Skeletal muscle satellite cell (primary cell): ENCODE data around the gene UBALD2.
"Not testable (repeated sequence)": the region's sequence is repeated elsewhere in the genome, so short reads cannot be mapped to it uniquely, and the experiment has no call there.

ENCODE experiments used
- H3K27me3 ChIP-seq: 2 replicates; pipeline ENCODE4 v1.7.0; 2013; ENCODE audit warnings: low read length; ENCODE audit not compliant: control insufficient read depth, insufficient read depth
- H3K36me3 ChIP-seq: 2 replicates; pipeline ENCODE4 v1.7.0; 2013; ENCODE audit warnings: mild to moderate bottlenecking, control low read depth, low read length; ENCODE audit not compliant: insufficient read depth
- H3K4me1 ChIP-seq: 2 replicates; pipeline ENCODE4 v1.7.0; 2013; ENCODE audit warnings: low read length; ENCODE audit not compliant: control insufficient read depth, insufficient read depth
- H3K4me2 ChIP-seq: 2 replicates; pipeline ENCODE4 v1.7.0; 2013; ENCODE audit warnings: mild to moderate bottlenecking, low read length
- H3K4me3 ChIP-seq: 2 replicates; pipeline ENCODE4 v1.7.0; 2013; ENCODE audit warnings: low read length
- H3K9ac ChIP-seq: 2 replicates; pipeline ENCODE4 v1.7.0; 2013; ENCODE audit warnings: mild to moderate bottlenecking, low read depth, low read length, moderate library complexity
- H3K9me3 ChIP-seq: replicated peaks from 2 replicates; pipeline ENCODE4 v1.7.0; 2013; ENCODE audit warnings: mild to moderate bottlenecking, control low read depth, low read length

Gene UBALD2

DNA sequence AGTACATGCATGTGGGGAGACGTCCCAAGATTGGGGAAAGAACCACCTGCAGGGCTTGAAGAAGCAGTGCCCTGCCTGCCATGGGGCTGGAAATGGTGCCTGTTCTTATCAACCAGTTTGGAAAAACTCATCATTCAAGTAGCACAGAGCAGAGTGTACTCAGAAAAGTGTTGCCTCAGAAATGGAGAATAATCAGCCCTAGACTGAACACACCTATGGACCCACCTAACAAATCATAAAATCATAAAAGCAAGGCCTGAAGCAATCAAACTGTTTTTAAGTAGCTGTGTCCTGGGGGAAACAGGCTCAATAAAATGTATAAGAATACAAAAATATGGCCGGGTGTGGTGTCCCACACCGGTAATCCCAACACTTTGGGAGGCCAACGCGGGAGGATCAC lies 31.7 kb downstream of the UBALD2 start:
- Histone ChIP-seq H3K4me1 (no peaks in the 10 kb centered on the region), H3K4me3 (no peak overlapping the region), H3K9ac (no peak overlapping the region), H3K9me3 (no peaks in the 10 kb centered on the region), H3K4me2 (no peak overlapping the region), H3K27me3 (no peaks in the 10 kb centered on the region), H3K36me3 (peaks cover 8% of the 10 kb centered on the region)

DNA sequence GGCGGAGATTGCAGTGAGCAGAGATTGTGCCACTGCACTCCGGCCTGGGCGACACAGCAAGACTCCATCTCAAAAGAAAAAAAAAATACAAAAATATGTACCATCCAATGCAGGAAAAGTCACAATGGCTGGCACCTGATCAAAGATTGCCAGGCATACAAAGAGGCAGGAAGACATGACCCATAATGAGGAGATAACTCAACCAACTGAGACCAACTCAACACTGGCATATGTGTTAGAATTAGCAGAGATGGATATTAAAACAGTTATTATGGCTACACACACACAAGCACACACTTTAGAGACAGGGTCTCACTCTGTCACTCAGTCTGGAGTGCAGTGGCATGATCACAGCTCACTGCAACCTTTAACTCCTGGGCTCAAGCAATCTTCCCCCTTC lies 32.3 kb downstream of the UBALD2 start:
- Histone ChIP-seq H3K9me3 (no peaks in the 10 kb centered on the region), H3K4me1 (no peaks in the 10 kb centered on the region), H3K27me3 (no peaks in the 10 kb centered on the region), H3K4me2 (no peak overlapping the region), H3K36me3 (peaks cover 8% of the 10 kb centered on the region), H3K9ac (no peak overlapping the region), H3K4me3 (no peak overlapping the region)

DNA sequence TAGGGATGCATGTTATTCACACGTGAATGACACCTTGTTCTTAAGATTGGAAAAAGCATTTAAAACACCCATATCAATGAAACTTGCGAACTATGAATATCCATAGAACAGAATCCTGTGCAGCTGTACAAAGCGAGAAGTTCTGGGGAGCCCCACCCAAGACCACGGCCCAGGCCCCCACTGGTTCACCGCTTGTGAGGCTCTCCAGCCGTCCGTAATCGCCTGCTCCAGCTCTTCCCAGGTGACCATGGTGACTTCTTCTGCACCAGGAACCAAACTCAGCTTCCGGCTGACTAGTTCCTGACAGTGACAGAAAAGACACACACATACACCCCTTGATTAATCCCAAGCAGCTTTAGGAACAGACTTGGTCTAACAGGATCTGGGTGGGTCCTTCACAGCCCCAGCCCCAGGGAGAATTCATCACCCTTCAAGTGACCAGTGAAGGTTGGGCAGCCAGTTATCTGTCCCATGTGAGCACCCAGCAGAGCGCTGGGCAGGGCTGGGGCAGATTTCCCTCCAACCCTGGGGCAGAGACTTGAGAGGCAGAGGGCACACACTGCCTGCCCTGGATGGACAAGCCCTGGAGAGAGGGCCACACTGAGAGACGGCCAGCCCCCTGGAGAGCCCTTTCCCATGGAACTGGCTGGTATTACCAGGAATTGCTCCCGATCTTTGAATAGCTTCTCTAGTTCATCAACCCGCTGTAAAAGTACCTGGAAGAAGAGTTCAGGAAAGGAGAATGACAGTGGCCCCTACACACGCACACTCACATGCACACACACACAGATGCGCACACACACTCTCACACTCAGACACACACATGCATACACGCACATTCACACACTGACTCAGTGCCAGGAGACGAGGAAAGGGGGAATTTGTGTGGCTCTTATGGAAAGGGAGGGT lies 39.3 kb downstream of the UBALD2 start:
- no peaks in the 10 kb centered on the region for H3K27me3 ChIP-seq
- H3K9ac ChIP-seq: no peak overlapping the region
- no peak overlapping the region for H3K4me3 ChIP-seq
- H3K9me3 ChIP-seq: no peaks in the 10 kb centered on the region
- no peak overlapping the region for H3K4me2 ChIP-seq
- H3K4me1 ChIP-seq: no peaks in the 10 kb centered on the region
- H3K36me3 ChIP-seq: peaks cover 3% of the 10 kb centered on the region

DNA sequence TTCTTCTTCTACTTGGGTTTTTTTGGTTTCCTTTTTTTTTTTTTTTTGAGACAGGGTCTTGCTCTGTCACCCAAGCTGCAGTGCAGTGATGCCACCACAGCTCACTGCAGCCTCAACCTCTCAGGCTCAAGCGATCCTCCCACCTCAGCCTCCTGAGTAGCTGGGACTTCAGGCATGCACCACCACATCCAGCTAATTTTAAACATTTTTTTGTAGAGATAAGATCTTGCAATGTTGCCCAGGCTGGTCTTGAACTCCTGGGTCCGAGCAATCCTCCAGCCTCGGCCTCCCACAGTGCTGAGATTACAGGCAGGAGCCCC lies 39.9 kb downstream of the UBALD2 start:
- H3K4me1 ChIP-seq, H3K4me2 ChIP-seq, H3K4me3 ChIP-seq, H3K36me3 ChIP-seq, H3K9me3 ChIP-seq, H3K9ac ChIP-seq, H3K27me3 ChIP-seq: not testable (repeated sequence)

DNA sequence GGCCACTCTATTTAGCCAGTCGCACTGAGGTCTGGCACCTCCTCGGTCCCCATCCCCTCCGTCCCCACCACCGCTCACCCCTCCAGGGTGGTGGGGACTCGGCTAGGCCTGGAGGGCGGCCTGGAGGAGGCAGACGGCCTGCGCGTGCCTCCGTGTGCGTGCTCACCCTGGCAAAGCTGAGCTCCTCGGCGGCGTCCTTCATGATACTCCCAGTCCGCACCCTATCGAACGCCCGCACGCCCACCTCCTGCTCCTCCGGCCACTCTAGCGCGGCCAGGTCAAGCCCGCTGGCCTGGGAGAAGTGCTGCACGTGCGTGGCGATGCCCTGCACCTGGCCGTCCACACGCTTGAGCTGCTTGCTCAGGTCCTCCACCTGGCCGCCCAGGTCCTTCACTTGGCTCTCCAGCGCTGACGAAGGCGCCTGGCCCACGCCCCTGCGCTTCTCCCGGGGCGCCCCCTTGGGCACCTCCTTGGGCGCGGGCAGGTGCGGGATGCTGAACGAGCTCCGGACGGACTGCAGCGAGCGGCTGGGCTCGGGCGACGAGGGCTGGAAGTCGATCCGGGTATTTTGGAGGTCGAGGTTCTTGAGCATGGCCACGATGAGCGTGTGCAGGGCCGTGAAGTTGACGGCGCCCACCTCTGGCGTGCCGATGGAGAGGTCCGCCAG lies 42.3 kb downstream of the UBALD2 start:
- Histone ChIP-seq H3K36me3 (peaks cover 14% of the 10 kb centered on the region), H3K27me3 (no peaks in the 10 kb centered on the region), H3K4me3 (no peak overlapping the region), H3K9ac (no peak overlapping the region), H3K9me3 (no peaks in the 10 kb centered on the region), H3K4me2 (no peak overlapping the region), H3K4me1 (no peaks in the 10 kb centered on the region)

DNA sequence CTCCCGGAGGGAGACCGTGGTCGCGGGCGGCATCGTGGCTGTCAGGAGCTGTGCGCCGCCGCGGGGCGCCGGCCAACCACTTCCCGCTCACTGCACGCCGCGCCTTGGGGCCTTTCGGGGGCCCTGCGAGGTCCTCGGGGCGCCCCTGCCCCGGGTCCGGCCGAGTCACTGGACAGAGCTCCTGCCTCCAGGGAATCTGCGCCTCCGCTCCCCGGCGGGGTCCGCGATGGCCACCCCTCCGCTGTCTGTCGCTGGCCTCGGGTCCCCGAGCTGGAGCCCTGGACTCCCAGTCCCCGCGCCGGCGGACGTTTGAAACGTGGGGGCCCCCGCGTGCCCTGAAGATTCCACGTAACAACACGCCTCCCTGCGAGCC lies 42.8 kb downstream of the UBALD2 start, which contains the start of gene QRICH2:
Gene QRICH2, minus strand, starts transcription at position 311 of the 373 bp plus-strand sequence. Its CDS starts 278 bp downstream, at position 33.
- Histone ChIP-seq H3K9ac (no peak within 1 kb of the TSS), H3K36me3 (peaks cover 18% of the 10 kb centered on the region), H3K4me1 (no peaks in the 10 kb centered on the region), H3K4me3 (no peak within 1 kb of the TSS), H3K4me2 (no peak within 1 kb of the TSS), H3K9me3 (no peaks in the 10 kb centered on the region), H3K27me3 (no peaks in the 10 kb centered on the region)

DNA sequence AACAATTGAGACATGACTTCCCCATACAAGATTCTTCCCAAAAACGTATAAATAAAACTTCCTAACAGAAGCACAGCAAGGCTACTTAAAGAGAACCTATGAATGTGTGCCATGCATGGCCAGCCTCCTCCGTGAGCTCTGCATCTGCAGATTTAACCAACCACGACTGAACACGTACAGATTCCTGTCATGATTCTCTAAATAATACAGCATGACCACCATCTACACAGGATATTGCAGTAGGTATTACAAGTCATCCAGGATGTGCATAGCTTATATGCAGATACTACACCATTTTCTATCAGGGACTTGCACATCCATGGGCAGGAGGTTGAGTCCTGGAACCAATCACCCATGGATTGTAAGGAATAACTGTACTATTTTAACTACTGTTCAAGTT lies 44.3 kb downstream of the UBALD2 start:
- Histone ChIP-seq H3K4me3 (no peak overlapping the region), H3K4me2 (no peak overlapping the region), H3K27me3 (no peaks in the 10 kb centered on the region), H3K4me1 (no peaks in the 10 kb centered on the region), H3K9me3 (no peaks in the 10 kb centered on the region), H3K9ac (no peak overlapping the region), H3K36me3 (peaks cover 27% of the 10 kb centered on the region)

DNA sequence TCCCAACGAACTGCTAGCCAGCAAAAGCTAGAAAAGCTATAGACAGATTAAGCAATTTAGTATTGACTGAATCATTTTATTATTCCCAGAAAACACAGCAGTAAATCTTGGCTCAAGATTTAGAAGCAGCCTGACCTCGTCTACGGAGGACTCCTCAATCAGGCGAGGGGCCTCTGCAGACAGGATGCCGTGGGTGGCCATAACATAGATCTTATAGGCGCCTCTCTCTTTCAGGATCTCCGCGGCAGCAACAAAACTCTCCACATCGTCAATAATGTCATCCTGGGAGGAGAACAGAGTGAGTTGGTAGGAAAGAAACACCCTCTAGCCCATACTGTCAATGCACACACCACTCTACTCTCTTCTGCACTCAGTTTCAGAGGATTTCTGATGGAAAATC lies 47.6 kb downstream of the UBALD2 start:
- no peaks in the 10 kb centered on the region for H3K4me1 ChIP-seq
- H3K27me3 ChIP-seq: no peaks in the 10 kb centered on the region
- peaks cover 29% of the 10 kb centered on the region for H3K36me3 ChIP-seq
- no peak overlapping the region for H3K4me3 ChIP-seq
- H3K9ac ChIP-seq: no peak overlapping the region
- no peak overlapping the region for H3K4me2 ChIP-seq
- no peaks in the 10 kb centered on the region for H3K9me3 ChIP-seq

DNA sequence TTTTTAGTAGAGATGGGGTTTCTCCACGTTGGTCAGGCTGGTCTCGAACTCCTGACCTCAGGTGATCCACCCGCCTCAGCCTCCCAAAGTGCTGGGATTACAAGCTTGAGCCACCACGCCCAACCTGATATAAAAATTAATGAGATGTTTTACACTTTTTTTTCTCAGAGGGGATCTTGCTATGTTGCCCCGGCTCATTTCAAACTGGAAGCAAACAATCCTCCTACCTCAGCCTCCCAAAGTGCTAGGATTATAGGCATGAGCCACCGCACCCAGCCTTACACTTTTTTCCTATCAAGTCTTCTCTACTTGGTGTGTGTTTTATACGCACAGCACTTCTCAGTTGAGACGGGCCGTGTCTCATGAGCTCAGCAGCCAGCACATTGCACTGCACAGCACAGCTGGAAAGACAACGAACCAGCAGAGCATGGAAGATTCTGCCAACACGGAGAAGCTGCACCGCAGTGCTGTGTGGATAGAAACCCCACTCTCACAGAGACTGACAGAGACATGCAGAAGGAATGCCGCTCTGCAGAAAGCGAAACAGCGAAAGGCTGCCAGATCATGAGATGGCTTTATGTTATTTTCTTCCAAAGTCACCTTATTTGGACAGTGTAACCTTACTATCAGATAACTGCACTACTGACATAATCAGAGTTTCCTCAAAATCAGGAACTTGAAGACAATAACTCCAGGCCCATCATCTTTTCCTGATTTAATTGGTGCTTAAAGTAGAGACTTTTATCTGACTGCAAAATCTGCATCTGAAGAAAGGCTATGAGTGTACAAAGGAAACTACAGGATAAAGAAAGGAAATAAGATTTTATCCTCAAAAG lies 49.5 kb downstream of the UBALD2 start:
- Histone ChIP-seq H3K36me3 (peaks cover 32% of the 10 kb centered on the region), H3K4me3 (no peak overlapping the region), H3K27me3 (no peaks in the 10 kb centered on the region), H3K9me3 (no peaks in the 10 kb centered on the region), H3K4me1 (no peaks in the 10 kb centered on the region), H3K4me2 (no peak overlapping the region), H3K9ac (no peak overlapping the region)

DNA sequence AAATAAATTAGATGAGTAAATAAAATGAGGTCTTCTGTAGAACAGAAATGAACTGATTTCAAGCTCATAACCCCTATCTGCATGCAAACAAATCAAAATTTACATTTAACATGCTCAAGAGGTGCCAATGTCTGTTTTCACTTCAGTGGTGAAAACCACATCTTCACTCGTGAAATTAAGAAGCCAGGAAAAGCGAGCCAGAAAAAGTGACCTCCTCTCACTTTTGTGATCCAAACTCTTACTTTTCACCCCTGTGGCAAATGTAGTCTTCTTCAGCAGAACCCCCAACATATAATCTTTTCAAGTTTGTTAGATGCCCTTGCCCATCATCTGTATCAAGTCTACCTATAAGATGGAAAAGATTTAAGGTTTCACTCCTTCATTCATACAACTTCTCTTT lies 52.4 kb downstream of the UBALD2 start:
- no peak overlapping the region for H3K4me3 ChIP-seq
- H3K4me2 ChIP-seq: no peak overlapping the region
- H3K9ac ChIP-seq: no peak overlapping the region
- peaks cover 21% of the 10 kb centered on the region for H3K36me3 ChIP-seq
- H3K9me3 ChIP-seq: no peaks in the 10 kb centered on the region
- H3K4me1 ChIP-seq: no peaks in the 10 kb centered on the region
- H3K27me3 ChIP-seq: no peaks in the 10 kb centered on the region

DNA sequence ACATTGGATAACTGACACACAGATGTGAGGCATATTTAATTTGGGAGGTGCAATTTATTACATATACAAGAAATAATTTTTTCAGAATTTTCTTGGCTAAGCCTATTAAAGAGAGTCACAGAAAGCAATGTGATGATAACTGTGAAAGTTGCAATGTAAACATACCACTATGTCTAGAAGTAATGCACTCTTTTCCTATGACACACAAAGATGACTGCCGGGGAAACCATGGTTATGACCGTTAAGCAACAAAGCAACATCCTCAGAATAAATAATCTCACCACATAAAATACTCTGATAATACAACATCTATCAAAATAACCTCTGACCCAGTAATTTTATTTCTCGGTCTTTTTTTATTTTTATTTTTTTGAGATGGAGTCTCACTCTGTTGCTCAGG lies 53.4 kb downstream of the UBALD2 start:
- Histone ChIP-seq H3K9me3 (no peaks in the 10 kb centered on the region), H3K4me1 (no peaks in the 10 kb centered on the region), H3K36me3 (peaks cover 11% of the 10 kb centered on the region), H3K4me3 (no peak overlapping the region), H3K27me3 (no peaks in the 10 kb centered on the region), H3K4me2 (no peak overlapping the region), H3K9ac (no peak overlapping the region)
